GM18526 (cell line): ENCODE measurements around the gene TMEM14A.

Source experiments
- POLR2A ChIP-seq: IDR thresholded peaks from 3 replicates; pipeline ENCODE4 v1.6.1; 2011; ENCODE audit not compliant: insufficient read length; ENCODE audit errors: extremely low read depth

Gene TMEM14A

GRCh38 chr6:52725535-52726192 lies 54.8 kb downstream of the TMEM14A start:
- no peak for TF ChIP-seq POLR2A

DNA sequence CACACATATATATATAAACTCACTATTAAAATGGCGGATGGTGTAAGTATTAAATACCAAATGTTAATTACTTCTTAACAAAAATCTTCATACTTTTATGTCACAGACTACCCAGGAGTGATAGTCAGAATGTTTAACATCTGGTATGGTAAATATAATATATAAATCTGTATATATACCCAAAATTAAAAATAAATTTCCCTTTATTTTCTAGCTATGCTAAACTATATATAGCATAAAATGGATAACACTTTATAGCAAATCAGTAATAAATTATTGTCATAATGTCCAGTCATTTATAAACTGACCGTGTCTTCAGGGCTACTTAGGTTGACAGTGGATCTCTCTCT lies 55.3 kb downstream of the TMEM14A start:
- no peak for TF ChIP-seq POLR2A

DNA sequence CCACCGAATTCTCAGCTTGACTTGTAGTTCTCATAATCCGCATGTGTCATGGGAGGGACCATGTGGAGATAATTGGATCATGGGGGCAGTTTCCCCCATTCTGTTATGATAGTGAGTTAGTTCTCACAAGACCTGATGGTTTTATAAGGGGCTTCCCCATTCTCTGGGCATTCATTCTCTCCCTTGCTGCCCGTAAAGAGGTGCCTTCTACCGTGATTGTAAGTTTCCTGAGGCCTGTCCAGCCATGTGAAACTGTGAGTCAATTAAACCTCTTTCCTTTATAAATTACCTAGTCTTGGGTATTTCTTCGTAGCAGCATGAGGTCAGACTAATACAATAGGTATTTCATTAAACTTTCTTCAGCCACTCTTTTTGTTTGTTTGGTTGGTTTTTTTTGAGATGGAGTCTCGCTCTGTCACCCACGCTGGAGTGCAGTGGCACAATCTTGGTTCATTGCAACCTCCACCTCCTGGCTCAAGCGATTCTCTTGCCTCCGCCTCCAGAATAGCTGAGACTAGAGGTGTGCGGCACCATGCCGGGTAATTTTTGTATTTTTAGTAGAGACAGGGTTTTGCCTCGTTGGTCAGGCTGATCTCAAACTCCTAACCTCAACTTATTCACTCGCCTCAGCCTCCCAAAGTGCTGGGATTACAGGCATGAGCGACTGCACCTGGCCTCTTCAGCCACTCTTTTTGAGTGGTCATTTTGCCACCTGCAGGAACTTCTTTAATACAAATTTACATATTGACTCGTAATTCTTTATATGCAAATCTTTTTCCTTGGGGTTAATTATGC lies 56.0 kb downstream of the TMEM14A start:
- TF ChIP-seq POLR2A: no peak

DNA sequence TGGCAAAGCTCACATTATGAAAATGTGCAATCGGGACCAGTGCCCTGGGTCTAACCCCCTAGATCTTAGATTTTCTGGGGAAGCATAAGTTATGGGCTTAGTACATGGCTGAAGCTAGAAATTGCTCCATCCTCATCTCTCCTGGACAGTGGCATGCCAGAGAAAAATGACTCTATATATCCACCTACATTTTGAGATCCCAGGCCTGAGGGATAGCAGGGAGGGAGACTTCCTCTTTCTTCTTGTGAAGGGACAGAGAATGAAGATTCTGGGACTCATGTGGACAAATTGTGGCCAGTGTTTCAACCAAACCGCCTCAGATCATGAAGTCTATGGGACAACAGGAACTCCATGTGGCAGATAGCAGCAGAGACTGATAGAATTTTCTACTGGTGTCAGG lies 57.0 kb downstream of the TMEM14A start:
- no peak for TF ChIP-seq POLR2A

DNA sequence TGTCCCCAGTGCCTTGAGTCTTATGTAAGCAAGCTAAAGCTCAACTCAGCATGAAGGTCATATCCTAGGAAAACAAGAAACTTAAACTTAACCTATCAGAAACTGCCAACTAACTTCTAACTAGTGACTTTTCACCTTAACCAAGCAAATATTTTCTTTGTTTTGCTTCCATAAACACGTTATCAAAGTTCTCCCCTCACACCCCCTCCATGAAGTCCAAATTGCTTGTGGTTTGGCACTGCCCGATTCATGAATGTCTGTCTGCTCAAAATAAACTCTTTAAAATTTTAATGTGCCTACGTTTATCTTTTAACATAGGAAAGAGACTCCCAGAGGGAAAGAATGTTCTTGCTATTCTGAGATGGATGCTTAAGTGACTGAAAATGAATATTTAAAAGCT lies 57.5 kb downstream of the TMEM14A start:
- TF ChIP-seq POLR2A: no peak

DNA sequence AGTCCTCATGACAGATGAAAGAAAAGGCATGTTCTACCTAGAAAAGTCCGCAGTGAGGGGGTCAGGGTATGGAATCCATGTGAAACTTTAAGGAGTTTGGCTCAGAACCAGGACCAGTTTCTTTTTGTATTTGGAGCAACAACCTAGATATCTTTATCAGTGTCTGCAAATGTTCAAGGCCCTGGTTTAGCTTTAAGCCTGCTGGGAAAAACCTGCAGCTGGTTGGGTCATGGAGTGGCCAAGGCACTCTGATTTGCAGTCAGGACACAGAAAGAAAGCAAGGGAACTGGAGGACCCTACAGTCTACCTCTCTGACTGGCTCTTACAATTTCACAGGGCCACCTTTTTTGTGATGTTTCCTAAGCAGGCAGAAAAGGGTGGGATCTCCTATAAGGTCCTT lies 58.7 kb downstream of the TMEM14A start:
- no peak for TF ChIP-seq POLR2A

- no peak for TF ChIP-seq POLR2A
These were observed 60.8 kb downstream of the TMEM14A start for GRCh38 chr6:52731719-52732118.

DNA sequence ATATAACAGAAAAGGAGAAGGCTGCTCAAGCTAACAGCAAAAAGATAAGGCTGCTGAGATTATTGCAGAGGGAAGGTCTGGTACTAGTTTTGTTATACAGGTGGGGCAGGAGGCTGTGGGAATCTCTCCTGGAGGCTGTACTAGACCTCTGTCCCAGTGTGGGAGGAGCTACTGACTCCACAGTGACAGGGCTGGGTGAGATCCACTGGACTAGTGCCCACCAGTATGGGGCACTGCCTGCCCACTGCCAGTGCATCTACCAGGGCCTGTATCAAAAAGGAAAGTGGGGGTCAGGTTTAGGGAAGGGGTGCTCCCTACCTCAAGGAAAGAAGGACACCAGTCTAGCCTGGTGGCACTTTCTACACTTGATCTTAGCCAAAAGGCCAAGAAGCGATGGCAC lies 62.3 kb downstream of the TMEM14A start:
- no peak for TF ChIP-seq POLR2A

- no peak for TF ChIP-seq POLR2A
These were observed 63.2 kb downstream of the TMEM14A start for GRCh38 chr6:52734072-52734471.

DNA sequence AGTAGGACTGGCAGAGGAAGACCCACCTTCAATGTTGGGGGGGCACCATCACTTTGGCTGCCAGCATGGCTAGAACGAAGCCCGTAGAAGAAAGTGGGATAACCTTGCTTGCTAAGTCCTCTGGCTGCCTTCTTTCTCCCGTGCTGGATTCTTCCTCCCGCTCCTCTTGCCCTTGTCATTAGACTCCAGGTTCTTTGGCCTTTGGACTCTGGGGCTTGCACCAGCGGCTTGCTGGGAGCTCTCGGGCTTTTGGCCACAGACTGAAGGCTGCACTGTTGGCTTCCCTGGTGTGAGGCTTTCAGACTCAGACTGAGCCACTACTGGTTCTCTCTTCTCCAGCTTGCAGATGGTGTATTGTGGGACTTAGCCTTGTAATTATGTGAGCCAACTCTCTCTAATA lies 64.2 kb downstream of the TMEM14A start:
- no peak for TF ChIP-seq POLR2A

- no peak for TF ChIP-seq POLR2A
These were observed 65.2 kb downstream of the TMEM14A start for GRCh38 chr6:52736145-52736544.
